ENCODE measurements around the gene PRRC2B. TPM values are rescaled to one million over a fixed set of nuclear protein-coding genes. Genes with fewer than 3 reads are reported as not detected.

The PRRC2B gene
- total and polyA plus RNA-seq, 2 of the 13 experiments (the other 11 are each of a cell fraction or from before 2014, with no cell fraction given) = 20.8 to 37.4 TPM

DNA sequence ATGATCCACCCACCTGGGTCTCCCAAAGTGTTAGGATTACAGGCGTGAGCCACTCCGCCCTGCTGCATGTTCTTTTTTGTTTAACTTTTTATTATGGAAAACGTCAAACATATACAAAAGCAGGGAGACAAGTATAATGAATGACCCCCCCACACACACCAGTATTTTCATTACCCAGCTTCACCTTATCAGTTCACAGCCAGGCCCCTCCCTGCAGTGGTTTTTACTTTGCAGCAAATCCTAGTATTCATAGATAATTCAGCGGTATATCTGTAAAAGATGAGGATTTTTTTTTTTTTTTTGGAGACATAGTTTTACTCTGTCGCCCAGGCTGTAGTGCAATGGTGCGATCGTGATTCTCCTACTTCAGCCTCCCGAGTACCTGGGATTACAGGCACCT lies 111.1 kb downstream of the PRRC2B start (continued):
- TF ChIP-seq, protein P1, sequence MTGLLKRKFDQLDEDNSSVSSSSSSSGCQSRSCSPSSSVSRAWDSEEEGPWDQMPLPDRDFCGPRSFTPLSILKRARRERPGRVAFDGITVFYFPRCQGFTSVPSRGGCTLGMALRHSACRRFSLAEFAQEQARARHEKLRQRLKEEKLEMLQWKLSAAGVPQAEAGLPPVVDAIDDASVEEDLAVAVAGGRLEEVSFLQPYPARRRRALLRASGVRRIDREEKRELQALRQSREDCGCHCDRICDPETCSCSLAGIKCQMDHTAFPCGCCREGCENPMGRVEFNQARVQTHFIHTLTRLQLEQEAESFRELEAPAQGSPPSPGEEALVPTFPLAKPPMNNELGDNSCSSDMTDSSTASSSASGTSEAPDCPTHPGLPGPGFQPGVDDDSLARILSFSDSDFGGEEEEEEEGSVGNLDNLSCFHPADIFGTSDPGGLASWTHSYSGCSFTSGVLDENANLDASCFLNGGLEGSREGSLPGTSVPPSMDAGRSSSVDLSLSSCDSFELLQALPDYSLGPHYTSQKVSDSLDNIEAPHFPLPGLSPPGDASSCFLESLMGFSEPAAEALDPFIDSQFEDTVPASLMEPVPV (CRISPR knock-in tag; IDR thresholded peaks at IDR 0.05) = no peak
- no peak for TF ChIP-seq ZNF7 (CRISPR knock-in tag; IDR thresholded peaks at IDR 0.05)

DNA sequence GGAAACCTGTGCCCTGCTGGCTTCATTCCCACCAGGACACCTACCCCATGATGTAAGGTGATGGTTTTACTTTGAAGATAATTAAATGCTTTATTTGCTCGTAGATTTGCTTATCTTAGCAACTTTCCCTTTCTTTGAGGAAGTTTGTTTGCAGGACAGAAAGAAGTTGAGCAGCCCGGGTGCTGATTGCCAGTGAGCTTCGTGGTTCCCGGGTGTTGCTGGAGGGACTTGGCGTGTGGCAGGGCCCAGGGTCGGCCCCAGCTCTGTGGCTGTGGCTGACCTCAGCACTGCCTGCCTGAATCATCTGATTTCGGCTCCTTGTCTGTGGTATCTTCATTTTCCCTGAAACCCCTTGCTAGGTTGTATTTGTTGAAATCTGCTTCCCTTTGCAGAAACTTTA lies 117.5 kb downstream of the PRRC2B start:
- Histone ChIP-seq H3K4me3 (replicated peaks in 1 of 3; ENCODE audit: insufficient read depth in 1 of 3, low read depth in 2 of 3, low read length in 3 of 3) (no peak overlapping the region), H3K79me2 (ENCODE audit: insufficient read depth, low read length) (no peaks in the 10 kb centered on the region), H3K9ac (ENCODE audit: insufficient read depth, low read depth, low read length) (no peak overlapping the region), H3K4me2 (ENCODE audit: low read depth, low read length) (no peak overlapping the region), H4K20me1 (ENCODE audit: insufficient read depth, low read length) (no peaks in the 10 kb centered on the region), H3K9me3 (ENCODE audit: low read length) (no peaks in the 10 kb centered on the region), H2AFZ (ENCODE audit: low read length) (no peak overlapping the region), H3K4me1 (ENCODE audit: insufficient read depth, low read length) (peaks cover 7% of the 10 kb centered on the region), H3K36me3 (replicated peaks in 1 of 2; ENCODE audit: control insufficient read depth in 1 of 2, insufficient read depth in 2 of 2, low read length in 2 of 2) (peaks cover 16 to 47% of the 10 kb centered on the region in 2 experiments), H3K27ac (ENCODE audit: extremely low read length, insufficient read depth, low read length) (no peak overlapping the region), H3K27me3 (ENCODE audit: control insufficient read depth in 1 of 2, insufficient read depth in 2 of 2, low read length in 2 of 2) (no peaks in the 10 kb centered on the region)
- intact Hi-C loops (cut with micrococcal nuclease; ENCODE audit: unreplicated experiment) (no loop called here), in situ Hi-C loops (cut with HindIII; ENCODE audit: extremely low pct_ligation_motif_present, low pct_unique_long_range_greater_than_20kb) (no loop called here)
- WGBS (ENCODE audit: low lambda C conversion rate) = 75% methylated on average over 6 of the region's 7 CpGs
- ATAC-seq = no peak
- ChIA-PET POLR2A (no interaction called here), CTCF (ENCODE audit: low intra/inter-chr PET ratio, low total read pairs) (no interaction called here)
- DNase-seq (ENCODE audit: low spot score) = no peak
- BruUV-seq (replicated peaks) = no TSS peak
- no peak for FAIRE-seq
- TF ChIP-seq MEIS2 (CRISPR knock-in tag; IDR thresholded peaks at IDR 0.05) (no peak), HES4 (CRISPR knock-in tag; IDR thresholded peaks at IDR 0.05; ENCODE audit: borderline replicate concordance) (no peak), ZNF550 (CRISPR knock-in tag; IDR thresholded peaks at IDR 0.05; ENCODE audit: borderline replicate concordance) (no peak), TAF1 (CRISPR knock-in tag; IDR thresholded peaks at IDR 0.05) (no peak), ETV5 (CRISPR knock-in tag; IDR thresholded peaks at IDR 0.05; ENCODE audit: borderline replicate concordance) (no peak), ZNF292 (CRISPR knock-in tag; IDR thresholded peaks at IDR 0.05; ENCODE audit: borderline replicate concordance, low read depth) (no peak), HMGA1 (CRISPR knock-in tag; conservative IDR thresholded peaks at IDR 0.05) (no peak), ERF (CRISPR knock-in tag; IDR thresholded peaks at IDR 0.05) (no peak), SP4 (CRISPR knock-in tag; IDR thresholded peaks at IDR 0.05) (no peak), ZNF766 (CRISPR knock-in tag; IDR thresholded peaks at IDR 0.05; ENCODE audit: borderline replicate concordance) (no peak), TBL1XR1 (IDR thresholded peaks at IDR 0.05; ENCODE audit: borderline replicate concordance, low read length, partially characterized antibody) (no peak)
- TF ChIP-seq, protein P2, sequence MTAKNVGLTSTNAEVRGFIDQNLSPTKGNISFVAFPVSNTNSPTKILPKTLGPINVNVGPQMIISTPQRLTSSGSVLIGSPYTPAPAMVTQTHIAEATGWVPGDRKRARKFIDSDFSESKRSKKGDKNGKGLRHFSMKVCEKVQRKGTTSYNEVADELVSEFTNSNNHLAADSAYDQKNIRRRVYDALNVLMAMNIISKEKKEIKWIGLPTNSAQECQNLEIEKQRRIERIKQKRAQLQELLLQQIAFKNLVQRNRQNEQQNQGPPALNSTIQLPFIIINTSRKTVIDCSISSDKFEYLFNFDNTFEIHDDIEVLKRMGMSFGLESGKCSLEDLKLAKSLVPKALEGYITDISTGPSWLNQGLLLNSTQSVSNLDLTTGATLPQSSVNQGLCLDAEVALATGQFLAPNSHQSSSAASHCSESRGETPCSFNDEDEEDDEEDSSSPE (CRISPR knock-in tag; IDR thresholded peaks at IDR 0.05) = no peak
- TF ChIP-seq, protein P3, sequence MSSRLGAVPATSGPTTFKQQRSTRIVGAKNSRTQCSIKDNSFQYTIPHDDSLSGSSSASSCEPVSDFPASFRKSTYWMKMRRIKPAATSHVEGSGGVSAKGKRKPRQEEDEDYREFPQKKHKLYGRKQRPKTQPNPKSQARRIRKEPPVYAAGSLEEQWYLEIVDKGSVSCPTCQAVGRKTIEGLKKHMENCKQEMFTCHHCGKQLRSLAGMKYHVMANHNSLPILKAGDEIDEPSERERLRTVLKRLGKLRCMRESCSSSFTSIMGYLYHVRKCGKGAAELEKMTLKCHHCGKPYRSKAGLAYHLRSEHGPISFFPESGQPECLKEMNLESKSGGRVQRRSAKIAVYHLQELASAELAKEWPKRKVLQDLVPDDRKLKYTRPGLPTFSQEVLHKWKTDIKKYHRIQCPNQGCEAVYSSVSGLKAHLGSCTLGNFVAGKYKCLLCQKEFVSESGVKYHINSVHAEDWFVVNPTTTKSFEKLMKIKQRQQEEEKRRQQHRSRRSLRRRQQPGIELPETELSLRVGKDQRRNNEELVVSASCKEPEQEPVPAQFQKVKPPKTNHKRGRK (CRISPR knock-in tag; IDR thresholded peaks at IDR 0.05) = no peak
- TF ChIP-seq, protein P4, sequence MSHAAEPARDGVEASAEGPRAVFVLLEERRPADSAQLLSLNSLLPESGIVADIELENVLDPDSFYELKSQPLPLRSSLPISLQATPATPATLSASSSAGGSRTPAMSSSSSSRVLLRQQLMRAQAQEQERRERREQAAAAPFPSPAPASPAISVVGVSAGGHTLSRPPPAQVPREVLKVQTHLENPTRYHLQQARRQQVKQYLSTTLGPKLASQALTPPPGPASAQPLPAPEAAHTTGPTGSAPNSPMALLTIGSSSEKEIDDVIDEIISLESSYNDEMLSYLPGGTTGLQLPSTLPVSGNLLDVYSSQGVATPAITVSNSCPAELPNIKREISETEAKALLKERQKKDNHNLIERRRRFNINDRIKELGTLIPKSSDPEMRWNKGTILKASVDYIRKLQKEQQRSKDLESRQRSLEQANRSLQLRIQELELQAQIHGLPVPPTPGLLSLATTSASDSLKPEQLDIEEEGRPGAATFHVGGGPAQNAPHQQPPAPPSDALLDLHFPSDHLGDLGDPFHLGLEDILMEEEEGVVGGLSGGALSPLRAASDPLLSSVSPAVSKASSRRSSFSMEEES (CRISPR knock-in tag; IDR thresholded peaks at IDR 0.05) = no peak
- TF ChIP-seq, protein P5, sequence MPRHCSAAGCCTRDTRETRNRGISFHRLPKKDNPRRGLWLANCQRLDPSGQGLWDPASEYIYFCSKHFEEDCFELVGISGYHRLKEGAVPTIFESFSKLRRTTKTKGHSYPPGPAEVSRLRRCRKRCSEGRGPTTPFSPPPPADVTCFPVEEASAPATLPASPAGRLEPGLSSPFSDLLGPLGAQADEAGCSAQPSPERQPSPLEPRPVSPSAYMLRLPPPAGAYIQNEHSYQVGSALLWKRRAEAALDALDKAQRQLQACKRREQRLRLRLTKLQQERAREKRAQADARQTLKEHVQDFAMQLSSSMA (CRISPR knock-in tag; IDR thresholded peaks at IDR 0.05) = no peak
- TF ChIP-seq, protein P6, sequence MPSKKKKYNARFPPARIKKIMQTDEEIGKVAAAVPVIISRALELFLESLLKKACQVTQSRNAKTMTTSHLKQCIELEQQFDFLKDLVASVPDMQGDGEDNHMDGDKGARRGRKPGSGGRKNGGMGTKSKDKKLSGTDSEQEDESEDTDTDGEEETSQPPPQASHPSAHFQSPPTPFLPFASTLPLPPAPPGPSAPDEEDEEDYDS (CRISPR knock-in tag; IDR thresholded peaks at IDR 0.05) = no peak
